ENCODE measurements around the gene HNF1A.
"Not testable (repeated sequence)": the region's sequence is repeated elsewhere in the genome, so short reads cannot be mapped to it uniquely, and the experiment has no call there.

Gene HNF1A

GRCh38 chr12:120978296-120979219 is at the start of gene HNF1A:
Gene HNF1A, plus strand, starts transcription at chr12:120978543. Its CDS starts 226 bp downstream, at chr12:120978769.
- DNase-seq: no peak

- no peak for DNase-seq
Observed at GRCh38 chr12:120928864-120929652, 49.3 kb upstream of the HNF1A start.

GRCh38 chr12:120930032-120930431 is 48.3 kb upstream of the HNF1A start:
- DNase-seq: no peak

GRCh38 chr12:120932058-120932457 is 46.3 kb upstream of the HNF1A start:
- DNase-seq: no peak

- DNase-seq: no peak
Observed at GRCh38 chr12:120932956-120933526, 45.3 kb upstream of the HNF1A start.

GRCh38 chr12:120933786-120934185 is 44.6 kb upstream of the HNF1A start:
- DNase-seq: no peak

GRCh38 chr12:120936197-120936596 is 42.1 kb upstream of the HNF1A start:
- no peak for DNase-seq

GRCh38 chr12:120938496-120938895 is 39.8 kb upstream of the HNF1A start:
- DNase-seq: no peak

- peak; percentile 78 for DNase-seq
Observed at GRCh38 chr12:120939523-120939922, 38.8 kb upstream of the HNF1A start.

GRCh38 chr12:120940006-120940405 is 38.3 kb upstream of the HNF1A start:
- no peak for DNase-seq

GRCh38 chr12:120940799-120941198 is 37.5 kb upstream of the HNF1A start:
- peak; percentile 43 for DNase-seq

- no peak for DNase-seq
Observed at GRCh38 chr12:120941412-120941811, 36.9 kb upstream of the HNF1A start.

GRCh38 chr12:120941846-120942405 is 36.4 kb upstream of the HNF1A start:
- peak; percentile 62 for DNase-seq

GRCh38 chr12:120943482-120943881 is 34.9 kb upstream of the HNF1A start:
- DNase-seq: peak; percentile 41

GRCh38 chr12:120944645-120945217 is 33.6 kb upstream of the HNF1A start:
- peak; percentile 74 for DNase-seq

GRCh38 chr12:120945516-120945915 is 32.8 kb upstream of the HNF1A start:
- not testable (repeated sequence) for DNase-seq

GRCh38 chr12:120950260-120950799 is 28.0 kb upstream of the HNF1A start:
- DNase-seq: not testable (repeated sequence)

- no peak for DNase-seq
Observed at GRCh38 chr12:120950807-120951206, 27.5 kb upstream of the HNF1A start.

- no peak for DNase-seq
Observed at GRCh38 chr12:120955232-120955631, 23.1 kb upstream of the HNF1A start.

- peak; percentile 48 for DNase-seq
Observed at GRCh38 chr12:120956579-120957300, 21.6 kb upstream of the HNF1A start.

- peak; percentile 62 for DNase-seq
Observed at GRCh38 chr12:120959111-120959878, 19.0 kb upstream of the HNF1A start.

Data from hematopoietic multipotent progenitor cell treated with erythropoietin and hydrocortisone succinate and interleukin-3 and kit ligand, for 4 days (in vitro differentiated cells).